Fibroblast of peridontal ligament (primary cell): ENCODE data around the gene MRPL52.
"Not testable (repeated sequence)": the region's sequence is repeated elsewhere in the genome, so short reads cannot be mapped to it uniquely, and the experiment has no call there.

Source experiments
- DNase-seq: peaks from one replicate; pipeline ENCODE4 v3.0.0-alpha.2; 2010; ENCODE audit errors: extremely low read depth

MRPL52 gene

GRCh38 chr14:22829661-22830442, at the start of gene MRPL52:
MRPL52 (plus strand) TSS chr14:22829887; CDS start chr14:22829913, 26 bp downstream.
- DNase-seq = peak; percentile 85

- DNase-seq = peak; percentile 28
Observed at GRCh38 chr14:22780105-22780679, 49.5 kb upstream of the MRPL52 start.

GRCh38 chr14:22780941-22781300, 48.8 kb upstream of the MRPL52 start:
- no peak for DNase-seq

- DNase-seq = peak; percentile 39
Observed at GRCh38 chr14:22781301-22781991, 48.2 kb upstream of the MRPL52 start.

GRCh38 chr14:22786685-22787084, 43.0 kb upstream of the MRPL52 start:
- no peak for DNase-seq

GRCh38 chr14:22791301-22791700, 38.4 kb upstream of the MRPL52 start:
- DNase-seq = peak; percentile 88

GRCh38 chr14:22792158-22792557, 37.5 kb upstream of the MRPL52 start:
- DNase-seq = no peak

- not testable (repeated sequence) for DNase-seq
Observed at GRCh38 chr14:22793550-22793949, 36.1 kb upstream of the MRPL52 start.

- DNase-seq = no peak
Observed at GRCh38 chr14:22793976-22794375, 35.7 kb upstream of the MRPL52 start.

- no peak for DNase-seq
Observed at GRCh38 chr14:22794551-22794951, 35.1 kb upstream of the MRPL52 start.

- no peak for DNase-seq
Observed at GRCh38 chr14:22796087-22796707, 33.5 kb upstream of the MRPL52 start.

GRCh38 chr14:22797017-22797917, 32.4 kb upstream of the MRPL52 start:
- DNase-seq = no peak

- no peak for DNase-seq
Observed at GRCh38 chr14:22798528-22798927, 31.2 kb upstream of the MRPL52 start.

GRCh38 chr14:22800346-22800745, 29.3 kb upstream of the MRPL52 start:
- no peak for DNase-seq

GRCh38 chr14:22801716-22802115, 28.0 kb upstream of the MRPL52 start:
- no peak for DNase-seq

GRCh38 chr14:22802860-22803686, 26.6 kb upstream of the MRPL52 start:
- no peak for DNase-seq

- DNase-seq = no peak
Observed at GRCh38 chr14:22803687-22803974, 26.1 kb upstream of the MRPL52 start.

- not testable (repeated sequence) for DNase-seq
Observed at GRCh38 chr14:22805235-22805634, 24.5 kb upstream of the MRPL52 start.

GRCh38 chr14:22807432-22808087, 22.1 kb upstream of the MRPL52 start:
- DNase-seq = no peak
